GM21528 (cell line): ENCODE results near the gene KLRC1.
"Not testable (repeated sequence)": the region's sequence is repeated elsewhere in the genome, so short reads cannot be mapped to it uniquely, and the experiment has no call there.

Experiments used
- ATAC-seq: cut with Tn5 transposase; IDR thresholded peaks from one replicate; pipeline ENCODE4 v1.9.1; 2021; ENCODE audit warnings: mild to moderate bottlenecking, moderate library complexity; ENCODE audit not compliant: unreplicated experiment, low FRiP score

Gene KLRC1

DNA sequence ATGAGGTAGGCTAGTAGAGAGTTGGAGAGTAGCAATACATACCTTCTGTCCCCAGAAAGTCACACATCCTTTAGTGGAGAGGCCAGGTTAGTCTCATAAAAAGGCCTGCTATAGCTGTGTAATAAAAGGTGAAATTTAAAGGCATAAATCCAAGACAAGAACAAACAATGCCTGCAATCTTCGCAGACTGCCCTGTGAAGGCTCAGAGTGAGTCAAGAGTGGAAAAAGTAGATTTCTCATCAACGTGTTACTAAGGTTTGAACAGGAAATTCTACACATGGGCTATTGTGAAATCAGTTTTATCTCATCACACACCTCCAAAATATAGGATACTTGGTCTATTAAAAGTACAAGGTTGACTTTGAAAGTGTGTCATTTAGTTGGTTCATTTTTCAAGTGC, at the start of gene KLRC1:
TSS of gene KLRC1 (minus strand) at position 222 of the 400 bp plus-strand sequence. CDS start 2,221 bp downstream, outside the sequence.
- ATAC-seq = no peak

DNA sequence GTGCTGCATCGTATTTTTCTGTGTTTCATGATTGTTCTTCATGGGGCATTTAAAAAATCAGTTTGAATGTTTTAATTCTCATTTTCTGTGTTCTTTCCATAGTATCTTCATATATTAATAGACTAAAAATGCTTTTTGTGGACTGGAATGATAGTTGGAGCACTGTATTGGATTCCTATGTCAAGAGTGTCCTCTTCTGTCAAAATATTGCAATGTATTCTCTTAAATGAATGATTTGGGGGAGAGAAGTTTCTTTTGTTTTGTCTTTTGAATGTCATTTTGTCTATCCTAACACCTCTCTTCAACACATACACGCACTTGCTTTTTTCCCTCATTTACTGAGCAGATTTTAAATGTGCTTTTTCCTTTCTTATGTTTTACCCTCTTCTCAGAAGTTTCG, 47.9 kb upstream of the KLRC1 start:
- ATAC-seq = no peak

DNA sequence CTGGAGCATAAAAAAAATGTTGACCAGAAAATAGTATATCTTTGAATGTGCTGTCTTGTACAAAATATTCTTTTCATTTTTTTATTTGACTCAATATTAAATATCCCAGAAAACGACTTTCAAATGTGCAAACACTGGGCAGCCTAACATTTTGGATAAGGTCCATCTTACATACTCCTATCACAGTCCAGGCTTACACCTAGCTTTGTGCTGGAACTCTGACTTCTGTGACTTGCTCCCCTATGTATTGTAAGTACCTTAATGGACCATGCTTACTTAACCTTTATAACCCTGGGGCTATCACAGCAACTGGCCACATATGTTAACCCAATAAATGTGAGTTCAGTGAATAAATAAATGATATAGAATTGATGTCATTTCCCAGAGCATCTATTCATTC, 44.9 kb upstream of the KLRC1 start:
- ATAC-seq = no peak

DNA sequence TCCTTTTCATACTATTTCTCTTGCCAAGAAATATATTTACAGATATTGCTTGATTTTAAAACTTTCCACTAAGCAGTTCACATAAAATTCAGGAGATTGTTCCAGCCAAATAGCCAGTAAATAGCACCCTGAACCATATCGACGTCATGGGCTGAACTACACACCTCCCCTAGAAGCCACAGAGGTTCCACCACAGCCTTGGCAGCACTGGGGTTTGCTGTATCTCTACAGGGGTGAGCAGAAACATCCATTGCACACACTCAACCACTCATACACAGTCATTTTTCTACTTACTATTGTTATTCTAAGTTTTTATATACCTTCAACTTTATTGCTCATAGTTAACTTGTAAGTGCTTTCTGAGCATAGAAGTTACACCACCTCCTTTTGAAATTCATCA, 44.4 kb upstream of the KLRC1 start:
- no peak for ATAC-seq

DNA sequence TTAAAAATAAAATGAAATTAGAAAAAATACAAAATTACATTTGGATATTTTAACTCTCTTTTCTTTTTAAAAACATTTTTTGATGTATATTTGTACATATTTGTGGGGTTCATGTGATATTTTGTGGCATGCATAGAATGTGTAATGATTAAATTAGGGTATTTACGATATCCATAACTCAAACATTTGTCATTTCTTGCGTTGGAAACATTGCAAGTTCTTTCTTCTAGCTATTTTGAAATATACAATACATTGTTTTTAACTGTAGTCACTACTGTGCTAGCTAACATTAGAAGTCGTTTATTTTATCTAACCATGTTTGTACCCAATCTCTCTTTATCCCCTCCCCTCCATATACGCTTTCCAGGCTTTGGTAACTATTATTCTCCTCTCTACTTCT, 38.6 kb upstream of the KLRC1 start:
- no peak for ATAC-seq

DNA sequence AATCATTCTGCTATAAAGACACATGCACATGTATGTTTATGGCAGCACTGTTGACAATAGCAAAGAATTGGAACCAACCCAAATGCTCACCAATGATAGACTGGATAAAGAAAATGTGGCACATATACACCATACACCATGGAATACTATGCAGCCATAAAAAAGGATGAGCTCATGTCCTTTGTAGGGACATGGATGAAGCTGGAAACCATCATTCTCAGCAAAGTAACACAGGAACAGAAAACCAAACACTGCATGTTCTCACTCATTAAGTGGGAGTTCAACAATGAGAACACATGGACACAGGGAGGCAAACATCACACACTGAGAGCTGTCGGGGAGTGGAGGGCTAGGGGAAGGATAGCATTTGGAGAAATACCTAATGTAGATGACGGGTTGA, 34.2 kb upstream of the KLRC1 start:
- ATAC-seq = not testable (repeated sequence)

DNA sequence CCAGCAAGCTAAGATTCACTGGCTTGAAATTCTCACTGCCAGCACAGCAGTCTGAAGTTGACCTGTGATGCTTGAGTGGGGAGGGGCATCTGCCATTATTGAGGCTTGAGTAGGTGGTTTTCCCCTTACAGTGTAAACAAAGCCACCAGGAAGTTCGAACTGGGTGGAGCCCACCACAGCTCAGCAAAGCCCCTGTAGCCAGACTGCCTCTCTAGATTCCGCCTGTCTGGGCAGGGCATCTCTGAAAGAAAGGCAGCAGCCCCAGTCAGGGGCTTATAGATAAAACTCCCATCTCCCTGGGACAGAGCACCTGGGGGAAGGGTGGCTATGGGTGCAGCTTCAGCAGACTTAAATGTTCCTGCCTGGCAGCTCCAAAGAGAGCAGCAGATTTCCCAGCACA, 28.7 kb upstream of the KLRC1 start:
- ATAC-seq = not testable (repeated sequence)

DNA sequence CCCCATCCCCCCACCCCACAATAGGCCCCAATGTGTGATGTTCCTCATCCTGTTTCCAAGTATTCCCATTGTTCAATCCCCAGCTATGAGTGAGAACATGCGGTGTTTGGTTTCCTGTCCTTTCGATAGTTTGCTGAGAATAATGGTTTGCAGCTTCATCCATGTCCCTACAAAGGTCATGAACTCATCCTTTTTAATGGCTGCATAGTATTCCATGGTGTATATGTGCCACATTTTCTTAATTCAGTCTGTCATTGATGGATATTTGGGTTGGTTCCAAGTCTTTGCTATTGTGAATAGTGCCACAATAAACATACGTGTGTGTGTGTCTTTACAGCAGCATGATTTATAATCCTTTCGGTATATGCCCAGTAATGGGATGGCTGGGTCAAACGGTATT, 19.6 kb upstream of the KLRC1 start:
- not testable (repeated sequence) for ATAC-seq

DNA sequence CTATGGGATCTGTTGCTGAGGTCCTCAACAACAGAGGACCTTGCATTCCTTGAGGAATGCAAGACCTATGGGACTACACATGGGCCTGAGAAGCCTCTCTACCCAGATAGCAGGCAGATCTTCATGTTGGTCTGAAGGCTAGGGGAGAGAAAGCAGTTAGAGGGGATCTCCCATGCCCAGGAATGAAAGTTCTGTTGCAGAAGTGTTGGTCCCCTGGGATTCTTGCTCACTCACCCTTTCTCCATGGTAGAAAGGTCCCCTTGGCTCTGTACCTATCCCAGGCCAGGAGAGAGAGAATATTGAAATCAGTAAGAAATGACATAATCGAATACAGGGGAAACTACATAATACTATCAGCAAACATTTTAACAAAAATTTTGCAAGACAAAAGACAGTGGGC, 16.5 kb upstream of the KLRC1 start:
- no peak for ATAC-seq

DNA sequence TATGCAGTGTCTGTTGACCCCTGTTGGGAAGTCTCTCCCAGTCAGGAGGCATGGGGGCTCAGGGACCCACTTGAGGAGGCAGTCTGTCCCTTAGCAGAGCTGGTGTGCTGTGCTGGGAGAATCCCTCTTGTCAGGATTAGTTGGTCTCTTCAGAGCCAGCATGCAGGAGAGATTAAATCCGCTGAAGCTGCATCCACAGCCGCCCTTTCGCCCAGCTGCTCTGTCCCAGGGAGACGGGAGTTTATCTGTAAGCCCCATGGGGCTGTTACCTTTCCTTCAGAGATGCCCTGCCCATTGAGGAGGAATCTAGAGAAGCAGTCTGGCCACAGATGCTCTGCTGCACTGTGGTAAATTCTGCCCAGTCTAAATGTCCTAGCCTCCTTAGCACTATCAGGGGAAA, 13.1 kb upstream of the KLRC1 start:
- ATAC-seq = no peak

DNA sequence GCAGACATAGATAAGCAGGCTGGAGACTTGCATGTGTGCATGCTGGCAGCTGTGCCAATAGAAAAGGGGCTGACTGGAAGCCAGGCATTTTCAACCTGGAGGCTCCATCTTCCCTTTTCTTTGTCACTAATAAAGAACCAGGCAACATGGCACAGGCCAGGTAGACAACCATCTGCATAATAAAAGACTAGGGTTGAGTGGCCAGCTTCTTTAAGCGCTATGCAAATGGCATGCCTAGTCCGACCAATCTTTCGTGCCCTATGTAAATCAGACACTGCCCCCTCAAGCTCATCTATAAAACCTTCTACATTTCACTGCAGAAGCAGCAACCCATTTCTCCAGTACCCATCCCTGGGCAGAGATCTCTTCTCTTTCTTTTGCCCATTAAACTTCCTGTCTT, 4.6 kb upstream of the KLRC1 start:
- ATAC-seq = no peak

DNA sequence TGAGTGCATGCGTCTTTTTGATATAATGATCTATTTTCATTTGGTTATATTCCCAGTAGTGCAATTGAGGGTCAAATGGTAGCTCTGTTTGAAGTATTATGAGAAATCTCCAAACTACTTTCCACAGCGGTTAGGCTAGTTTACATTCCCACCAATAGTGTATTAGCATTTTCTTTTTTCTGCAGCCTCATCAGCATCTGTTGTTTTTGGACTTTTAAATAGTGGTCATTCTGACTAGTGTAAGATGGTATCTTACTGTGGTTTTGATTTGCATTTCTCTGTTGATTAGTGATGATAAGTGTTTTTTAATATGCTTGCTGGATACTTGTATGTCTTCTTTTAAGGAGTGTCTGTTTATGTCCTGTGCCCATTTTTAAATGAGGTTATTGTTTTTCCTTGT, 3.7 kb upstream of the KLRC1 start:
- no peak for ATAC-seq

DNA sequence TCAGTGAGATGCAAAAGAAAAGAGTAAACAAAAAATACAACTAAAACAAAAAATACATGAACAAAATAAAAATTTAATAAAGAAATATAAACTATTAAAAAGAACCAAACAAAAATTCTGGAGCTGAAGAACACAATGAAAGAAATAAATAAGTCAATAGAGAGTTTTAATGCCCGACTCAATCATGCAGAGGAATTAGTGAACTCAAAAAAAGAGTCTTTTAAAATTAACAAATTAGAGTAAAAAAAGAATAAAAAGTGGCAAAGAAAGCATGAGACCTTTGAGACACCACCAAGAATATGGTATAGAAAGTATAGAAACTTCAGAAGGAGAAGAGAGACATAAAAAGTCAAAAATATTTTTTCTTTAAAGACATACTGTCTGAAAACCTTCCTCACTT, 2.6 kb upstream of the KLRC1 start:
- ATAC-seq = no peak

DNA sequence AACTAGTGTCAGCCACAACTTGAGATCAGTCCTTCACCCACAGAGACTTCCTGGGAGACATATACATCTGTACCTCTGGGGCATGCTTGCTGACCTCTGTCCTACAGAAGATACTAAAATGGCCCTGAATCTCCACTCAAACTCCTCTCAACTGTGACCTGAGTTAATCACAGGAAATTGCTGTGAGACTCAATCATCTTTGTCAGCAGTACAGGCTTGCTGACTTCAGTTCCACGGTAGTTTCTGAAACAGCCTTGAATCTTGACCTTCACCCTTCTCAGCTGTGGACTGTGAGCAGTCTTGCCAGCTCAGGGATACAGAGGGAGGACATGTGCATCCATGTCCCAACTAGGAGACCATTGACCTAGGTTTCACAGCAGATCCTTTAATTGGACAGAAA, 1.4 kb upstream of the KLRC1 start:
- no peak for ATAC-seq

DNA sequence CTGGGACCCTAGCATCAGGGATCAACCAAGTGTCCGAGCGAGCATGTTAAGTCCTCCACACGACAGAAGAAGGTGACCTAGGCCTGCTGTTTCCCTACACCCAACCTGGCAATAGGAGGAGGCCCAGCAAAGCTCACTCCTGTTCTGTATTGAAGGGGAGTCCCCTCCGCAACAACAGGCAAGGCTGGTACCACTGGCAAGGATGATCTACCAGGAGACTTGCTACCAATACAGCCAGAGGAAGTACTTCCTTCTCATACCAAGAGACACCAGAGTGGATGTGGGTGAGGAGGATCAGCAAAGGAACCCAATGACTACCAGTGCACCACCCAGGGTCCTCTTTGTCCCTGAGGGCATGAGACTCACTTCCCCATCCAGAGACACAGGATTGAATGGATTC, 4.9 kb downstream of the KLRC1 start:
- no peak for ATAC-seq

DNA sequence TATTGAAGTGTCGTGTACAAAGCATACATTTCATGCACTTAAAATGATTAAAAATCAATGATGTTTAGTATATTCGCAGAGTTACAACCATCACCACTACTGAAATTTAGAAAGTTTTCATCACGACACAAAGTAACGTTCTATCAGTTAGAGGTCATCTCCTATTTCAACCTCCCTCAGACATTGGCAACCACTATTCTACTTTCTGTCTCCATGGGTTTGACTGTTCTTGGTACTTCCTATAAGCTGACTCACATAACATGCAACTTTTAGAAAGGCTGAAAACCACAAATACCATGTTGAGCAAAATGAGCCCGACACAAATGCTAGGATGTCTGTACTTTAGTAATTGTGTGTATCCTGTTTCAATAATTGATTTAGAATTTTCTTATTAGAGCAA, 7.1 kb downstream of the KLRC1 start:
- not testable (repeated sequence) for ATAC-seq

DNA sequence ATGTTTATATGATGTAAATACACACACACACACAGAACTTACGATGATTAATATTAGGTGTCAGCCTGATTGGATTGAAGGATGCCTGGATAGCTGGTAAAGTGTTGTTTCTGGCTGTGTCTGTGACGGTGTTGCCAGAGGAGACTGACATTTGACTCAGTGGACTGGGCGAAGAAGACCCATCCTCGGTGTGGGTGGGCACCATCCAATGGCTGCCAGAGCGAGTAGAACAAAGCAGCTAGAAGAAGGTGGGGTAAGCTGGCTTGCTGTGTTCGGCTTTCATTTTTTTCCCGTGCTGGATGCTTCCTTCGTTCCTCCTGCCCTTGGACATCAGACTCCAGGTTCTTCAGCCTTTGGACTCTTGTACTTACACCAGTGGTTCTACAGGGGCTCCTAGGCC, 12.0 kb downstream of the KLRC1 start:
- not testable (repeated sequence) for ATAC-seq

DNA sequence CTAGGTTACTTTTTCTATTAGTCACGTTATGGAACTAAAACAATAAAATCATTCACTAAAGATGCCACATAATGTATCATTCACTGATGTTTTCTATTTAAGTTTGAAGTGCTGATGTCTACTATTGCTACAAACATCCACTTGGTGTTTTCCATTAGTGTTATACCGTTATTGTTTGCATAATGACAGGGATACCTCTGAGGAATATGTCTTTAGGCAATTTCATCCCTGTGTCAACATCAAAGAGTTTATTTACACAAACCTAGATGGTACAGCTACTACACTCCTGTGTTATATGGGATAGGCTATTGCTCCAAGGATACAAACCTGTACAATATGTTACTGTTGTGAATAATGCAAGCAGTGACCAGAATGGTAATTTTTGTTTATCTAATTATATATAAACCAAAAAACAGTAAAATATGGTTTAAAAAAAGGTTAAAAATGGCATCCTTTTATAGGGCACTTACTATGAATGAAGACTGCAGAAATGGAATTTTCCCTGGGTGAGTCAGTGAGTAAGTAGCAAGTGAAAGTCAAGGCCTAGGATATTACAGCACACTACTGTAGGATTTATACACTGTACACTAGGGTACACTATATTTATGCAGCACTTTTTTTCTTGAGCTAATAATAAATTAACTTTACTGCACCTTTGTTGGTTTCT, 13.4 kb downstream of the KLRC1 start:
- ATAC-seq = not testable (repeated sequence)

DNA sequence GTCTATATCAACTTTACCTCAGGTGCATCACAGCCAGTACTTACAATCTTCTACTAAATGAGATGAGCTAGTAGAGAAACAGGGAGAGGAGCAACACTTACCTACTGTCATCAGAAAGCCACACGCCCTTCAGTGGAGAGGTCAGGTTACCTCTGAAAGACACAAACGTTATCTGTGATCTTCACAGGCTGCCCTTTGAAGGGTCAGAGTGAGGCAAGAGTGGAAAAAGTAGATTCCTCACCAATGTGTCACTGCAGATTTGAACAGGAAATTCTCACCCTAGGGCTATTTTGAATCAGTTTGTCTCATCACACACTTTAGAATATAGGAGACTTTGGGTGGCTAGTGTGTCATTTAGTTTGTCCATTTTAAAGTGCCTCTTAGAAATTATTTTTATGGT, 15.6 kb downstream of the KLRC1 start:
- ATAC-seq = not testable (repeated sequence)

DNA sequence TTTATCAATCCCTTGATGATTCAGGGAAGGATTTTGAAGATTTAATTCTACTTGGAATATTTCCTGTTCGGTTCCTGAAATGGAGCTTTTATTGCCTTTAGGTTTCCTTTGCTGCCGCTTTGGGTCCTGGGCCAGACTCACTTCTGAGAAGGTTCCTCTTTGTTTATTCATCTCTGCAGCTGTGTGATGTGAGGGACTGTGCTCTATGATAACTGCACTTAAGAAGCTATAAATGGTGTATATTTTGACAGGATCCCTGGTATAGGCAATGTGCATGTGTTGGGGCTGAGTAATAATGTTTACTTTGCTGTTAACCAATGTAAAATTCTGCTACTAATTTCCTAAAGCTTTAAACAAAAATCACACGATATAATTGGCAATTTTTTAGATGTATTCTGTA, 17.4 kb downstream of the KLRC1 start, which contains the start of gene KLRC2:
TSS of gene KLRC2 (minus strand) at position 195 of the 400 bp plus-strand sequence. CDS start at position 171, 24 bp downstream.
- ATAC-seq = not testable (repeated sequence)

DNA sequence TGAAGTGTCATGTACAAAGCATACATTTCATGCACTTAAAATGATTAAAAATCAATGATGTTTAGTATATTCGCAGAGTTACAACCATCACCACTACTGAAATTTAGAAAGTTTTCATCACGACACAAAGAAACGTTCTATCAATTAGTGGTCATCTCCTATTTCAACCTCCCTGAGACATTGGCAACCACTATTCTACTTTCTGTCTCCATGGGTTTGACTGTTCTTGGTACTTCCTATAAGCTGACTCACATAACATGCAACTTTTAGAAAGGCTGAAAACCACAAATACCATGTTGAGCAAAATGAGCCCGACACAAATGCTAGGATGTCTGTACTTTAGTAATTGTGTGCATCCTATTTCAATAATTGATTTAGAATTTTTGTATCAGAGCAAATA, 22.6 kb downstream of the KLRC1 start:
- not testable (repeated sequence) for ATAC-seq

DNA sequence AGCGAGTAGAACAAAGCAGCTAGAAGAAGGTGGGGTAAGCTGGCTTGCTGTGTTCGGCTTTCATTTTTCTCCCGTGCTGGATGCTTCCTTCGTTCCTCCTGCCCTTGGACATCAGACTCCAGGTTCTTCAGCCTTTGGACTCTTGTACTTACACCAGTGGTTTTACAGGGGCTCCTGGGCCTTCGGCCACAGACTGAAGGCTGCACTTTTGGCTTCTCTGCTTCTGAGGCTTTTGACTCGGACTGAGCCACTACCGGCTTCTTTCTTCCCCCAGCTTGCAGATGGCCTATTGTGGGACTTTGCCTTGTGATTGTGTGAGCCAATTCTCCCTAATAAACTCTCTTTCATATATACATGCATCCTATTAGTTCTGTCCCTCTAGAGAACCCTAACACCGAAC, 27.2 kb downstream of the KLRC1 start:
- not testable (repeated sequence) for ATAC-seq
